ENCODE data around the gene FRK.

Gene FRK

DNA sequence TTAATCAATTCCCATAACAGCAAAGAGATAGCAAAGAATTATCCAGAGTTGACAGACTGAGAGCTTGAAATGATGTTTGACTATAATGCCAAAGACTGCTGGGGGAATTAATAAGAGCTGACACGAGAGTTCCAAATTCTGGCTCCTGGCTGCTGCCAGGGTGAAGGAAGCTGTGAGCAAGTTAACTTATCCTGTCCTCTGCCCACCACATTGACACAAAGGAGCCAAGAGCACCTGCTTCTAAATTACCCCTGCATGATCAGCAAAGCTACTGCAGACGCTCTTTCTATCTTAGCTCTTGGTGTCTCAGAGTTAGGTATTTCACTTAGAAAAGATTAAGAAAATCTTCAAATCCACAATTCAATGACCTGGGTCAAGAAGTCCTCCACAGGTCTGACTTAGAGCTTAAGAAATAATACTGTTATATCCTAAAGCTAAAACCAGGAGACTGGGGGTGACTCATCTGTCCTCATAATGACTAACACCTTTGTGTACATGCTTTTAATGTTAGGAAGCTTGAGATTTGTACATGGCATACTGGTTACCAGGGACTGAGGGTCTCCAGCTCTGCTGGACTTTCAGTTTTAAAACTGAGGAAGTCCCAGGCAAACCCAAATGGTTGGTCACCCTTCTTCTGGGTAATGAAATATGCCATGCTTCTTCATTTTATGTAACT, 13.2 kb upstream of the FRK start:
- TF ChIP-seq CTCF (IDR thresholded peaks at IDR 0.05; ENCODE audit: extremely low read depth, missing control alignments) = no peak
- DNase-seq (ENCODE audit: low spot score) = no peak

- TF ChIP-seq CTCF (IDR thresholded peaks at IDR 0.05; ENCODE audit: extremely low read depth, missing control alignments) = no peak
- no peak for DNase-seq (ENCODE audit: low spot score)
These were observed 11.7 kb upstream of the FRK start for GRCh38 chr6:116072368-116072767.

DNA sequence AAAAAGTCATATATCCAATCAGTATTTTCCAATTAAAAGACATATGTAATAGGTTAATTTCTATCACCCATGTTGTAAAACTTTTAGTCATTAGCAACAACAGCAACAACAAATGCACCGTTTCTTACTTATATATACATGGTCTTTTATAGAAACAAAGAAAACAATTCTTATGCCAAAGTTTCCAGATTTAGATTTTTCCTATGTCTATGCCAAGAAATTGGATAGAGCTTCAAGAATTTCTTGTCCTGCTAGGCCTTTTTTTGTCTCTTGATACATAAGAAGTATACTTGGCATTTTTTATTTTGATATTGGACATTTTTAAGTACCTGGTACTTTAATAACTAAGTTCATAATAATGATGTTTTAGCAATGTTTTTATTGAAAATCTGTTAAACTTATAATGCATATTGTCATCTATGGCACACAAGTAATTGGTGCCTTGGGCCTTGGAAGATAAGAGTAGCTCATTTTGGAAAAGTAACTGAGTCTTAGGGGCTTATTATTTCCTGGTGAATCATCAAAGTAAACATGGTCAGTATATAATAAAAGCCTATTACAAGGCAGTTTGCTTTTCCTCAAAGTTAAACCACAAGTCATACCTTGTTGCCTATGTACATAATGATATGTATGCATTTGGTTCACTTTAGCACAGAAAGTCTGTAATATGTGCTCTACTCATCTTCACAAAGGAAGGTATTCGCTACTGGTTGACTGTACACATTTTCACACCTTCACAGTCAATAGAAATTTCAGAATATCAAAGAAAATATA, 10.1 kb upstream of the FRK start:
- DNase-seq (ENCODE audit: low spot score) = no peak

GRCh38 chr6:116070101-116070500, 9.4 kb upstream of the FRK start:
- TF ChIP-seq CTCF (IDR thresholded peaks at IDR 0.05; ENCODE audit: extremely low read depth, missing control alignments) = no peak
- no peak for DNase-seq (ENCODE audit: low spot score)

More for the DNA sequence above, 10.1 kb upstream of the FRK start:
- no peak for TF ChIP-seq CTCF (IDR thresholded peaks at IDR 0.05; ENCODE audit: extremely low read depth, missing control alignments)

DNA sequence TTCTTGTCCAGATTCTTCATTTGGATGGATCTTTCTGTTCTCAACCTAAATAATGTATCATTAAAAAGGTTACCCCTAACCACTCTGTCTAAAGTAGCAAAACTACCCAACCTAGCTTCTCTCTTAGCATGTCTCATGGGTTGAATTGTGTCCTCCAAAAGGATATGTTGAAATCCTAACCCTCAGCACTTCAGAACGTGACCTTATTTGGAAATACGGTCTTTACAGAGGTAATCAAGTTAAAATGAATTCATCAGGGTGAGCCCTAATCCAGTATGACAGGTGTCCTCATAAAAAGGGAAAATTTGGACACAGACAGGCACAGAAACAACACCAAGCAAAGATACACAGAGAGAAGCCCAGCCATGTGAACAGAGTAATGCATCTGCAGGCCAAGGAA, 6.1 kb upstream of the FRK start:
- TF ChIP-seq CTCF (IDR thresholded peaks at IDR 0.05; ENCODE audit: extremely low read depth, missing control alignments) = no peak
- no peak for DNase-seq (ENCODE audit: low spot score)

DNA sequence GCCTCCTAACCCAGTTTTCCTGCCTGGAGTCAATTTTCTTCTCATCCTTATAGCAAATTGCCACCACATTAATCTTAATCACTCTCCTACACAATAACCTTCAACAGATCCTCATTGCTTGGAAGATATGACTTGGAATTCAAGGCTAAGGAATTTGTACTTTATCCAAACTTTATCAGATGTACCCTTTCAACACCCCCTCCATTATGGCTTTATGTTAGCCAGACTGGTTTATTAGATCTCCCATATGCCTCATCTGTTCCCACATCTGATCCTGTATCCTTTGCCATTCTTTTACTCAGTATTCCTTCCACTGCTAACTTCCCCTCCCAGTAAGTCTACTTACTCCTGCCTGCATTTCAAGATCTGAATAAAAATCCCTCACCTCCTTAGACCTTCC, 4.0 kb upstream of the FRK start:
- DNase-seq (ENCODE audit: low spot score) = no peak

More for the DNA sequence above, 4.0 kb upstream of the FRK start:
- TF ChIP-seq CTCF (IDR thresholded peaks at IDR 0.05; ENCODE audit: extremely low read depth, missing control alignments) = no peak
